ENCODE measurements around the gene FGGY.

Gene FGGY

GRCh38 chr1:59384443-59384842, 87.5 kb downstream of the FGGY start:
- DNase-seq (ENCODE audit: low read depth, low spot score), result no peak

DNA sequence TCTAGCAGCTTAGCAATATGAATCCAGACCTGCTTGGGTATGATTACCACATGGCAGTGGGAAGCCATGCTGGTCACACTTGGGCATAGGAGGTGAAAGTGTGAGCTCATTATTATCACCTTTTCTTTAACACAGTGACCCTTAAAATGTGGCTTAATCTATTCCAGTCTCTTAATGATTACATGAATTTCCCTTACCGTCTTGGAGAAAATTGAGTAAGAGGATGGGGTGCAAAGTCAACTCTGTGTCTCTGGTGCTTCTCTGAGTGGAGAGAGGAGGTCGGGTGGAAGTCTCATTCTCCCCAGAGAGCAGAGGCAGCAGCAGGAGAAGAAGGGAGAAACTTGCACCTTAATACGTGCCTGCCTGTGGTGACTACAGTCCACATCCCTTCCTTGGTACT, 91.3 kb downstream of the FGGY start:
- no peak for DNase-seq (ENCODE audit: low read depth, low spot score)

DNA sequence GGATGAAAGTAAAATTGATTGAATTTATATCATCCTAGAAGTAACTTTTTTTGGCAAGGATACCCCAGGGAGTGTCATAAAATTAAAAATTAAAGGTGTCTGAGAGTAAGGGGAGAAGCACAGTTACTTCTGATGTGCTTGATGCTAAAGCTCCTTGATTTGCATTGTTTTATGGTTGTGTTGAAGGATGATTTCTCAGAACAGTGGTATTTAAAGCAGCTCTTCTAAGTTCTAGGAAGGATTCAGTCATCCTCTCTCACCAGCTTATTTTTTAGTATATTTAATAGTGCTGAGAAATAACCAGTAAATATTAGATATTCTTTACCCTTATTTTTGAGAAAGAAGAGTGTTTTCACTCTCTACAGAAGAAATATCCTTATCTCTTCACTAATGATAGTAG, 93.0 kb downstream of the FGGY start:
- no peak for DNase-seq (ENCODE audit: low read depth, low spot score)

GRCh38 chr1:59390307-59390706, 93.4 kb downstream of the FGGY start:
- DNase-seq (ENCODE audit: low read depth, low spot score), result no peak

DNA sequence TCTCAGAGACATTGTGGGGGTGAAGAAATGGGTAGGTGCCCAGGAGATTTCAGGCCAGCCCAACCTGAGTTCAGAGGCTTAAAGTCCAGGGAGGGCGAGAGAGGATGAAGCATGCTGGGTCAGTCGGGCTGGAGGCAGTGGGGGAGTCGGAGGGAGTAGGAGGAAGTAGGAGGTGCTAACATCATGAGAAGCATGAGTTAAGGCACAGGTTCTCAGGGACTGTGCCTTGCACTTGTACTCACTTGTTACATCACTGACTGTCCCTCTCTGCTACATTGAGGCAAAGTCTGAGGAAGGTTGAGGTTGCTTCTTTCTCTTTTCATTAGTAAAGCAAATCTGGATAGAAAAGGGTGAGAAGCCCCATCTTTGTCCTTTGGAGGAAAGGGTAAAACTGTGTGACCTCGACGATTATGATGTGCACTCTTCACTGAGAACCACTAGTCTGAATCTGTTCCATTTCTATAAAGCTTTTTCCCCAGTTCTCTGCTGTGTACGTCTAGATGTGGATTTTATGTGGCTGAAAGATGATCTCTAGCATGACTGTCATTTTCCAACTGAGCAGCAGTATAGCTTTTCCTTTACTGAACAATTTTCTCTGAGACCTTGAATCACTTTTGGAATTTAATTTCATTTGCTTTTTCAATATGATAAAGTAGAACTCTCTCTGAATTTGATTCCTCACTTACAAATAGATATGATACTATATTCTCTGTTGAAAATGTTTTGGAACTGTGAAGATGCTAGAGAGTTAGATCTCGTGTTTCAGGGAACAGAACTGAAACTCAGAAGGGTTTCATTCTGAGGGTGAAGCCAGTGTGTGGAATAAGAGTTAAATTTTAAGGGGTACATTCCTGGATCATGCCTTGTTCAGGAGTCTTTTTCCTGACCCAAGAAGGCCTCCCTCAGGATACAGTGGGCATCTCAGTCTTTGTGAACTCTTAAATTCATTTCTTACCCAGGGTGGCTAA, 94.6 kb downstream of the FGGY start:
- no peak for DNase-seq (ENCODE audit: low read depth, low spot score)

DNA sequence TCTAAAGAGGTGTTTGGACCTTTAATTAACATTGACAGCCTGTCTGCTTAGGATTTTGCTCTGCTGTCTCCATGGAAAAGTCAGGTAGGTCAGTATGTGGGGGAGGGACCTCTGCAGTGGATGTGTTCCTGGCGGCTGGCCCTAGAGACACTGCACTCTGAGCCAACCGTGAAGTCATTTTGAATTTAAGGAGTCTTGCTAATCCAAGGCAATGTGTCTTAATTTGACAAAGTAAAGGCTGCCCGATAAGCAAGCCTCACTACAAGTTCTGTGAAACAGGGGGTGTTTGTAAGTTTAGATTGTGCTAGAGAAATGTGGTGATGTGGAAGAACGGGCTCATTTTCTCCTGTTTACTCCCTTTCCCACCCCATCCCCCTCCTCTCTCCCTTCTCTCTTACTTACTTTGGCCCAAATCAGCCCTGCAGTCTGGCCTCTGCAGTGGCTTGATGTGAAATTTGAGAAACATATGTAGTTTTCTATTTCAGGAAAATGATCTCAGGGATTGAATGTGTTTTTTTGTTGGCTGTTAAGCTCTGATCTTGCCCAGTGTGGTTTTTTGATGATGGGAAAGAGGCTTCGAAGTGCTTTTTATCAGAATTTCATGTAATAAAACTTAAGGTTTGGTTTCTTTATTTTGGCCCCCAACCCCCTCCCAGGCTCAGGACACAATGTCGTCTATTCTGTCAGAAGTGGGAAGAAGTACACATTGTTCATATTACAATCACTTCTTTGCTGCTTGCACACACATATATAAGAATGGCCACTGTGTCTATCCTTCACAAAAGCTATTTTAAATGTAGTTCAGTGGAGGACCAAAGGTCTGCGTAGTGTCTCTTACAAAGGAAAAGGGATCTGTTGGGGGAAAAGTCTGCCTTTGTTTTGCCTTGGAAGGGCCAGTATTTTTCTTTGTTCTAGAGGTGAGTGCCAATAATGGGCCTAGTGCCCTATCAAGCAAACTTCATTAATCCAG, 96.6 kb downstream of the FGGY start:
- peak; percentile 87 for DNase-seq (ENCODE audit: low read depth, low spot score)

GRCh38 chr1:59394706-59395425, 98.0 kb downstream of the FGGY start:
- no peak for DNase-seq (ENCODE audit: low read depth, low spot score)

GRCh38 chr1:59396387-59396786, 99.5 kb downstream of the FGGY start:
- DNase-seq (ENCODE audit: low read depth, low spot score), result no peak

GRCh38 chr1:59397139-59397858, 100.4 kb downstream of the FGGY start:
- no peak for DNase-seq (ENCODE audit: low read depth, low spot score)

DNA sequence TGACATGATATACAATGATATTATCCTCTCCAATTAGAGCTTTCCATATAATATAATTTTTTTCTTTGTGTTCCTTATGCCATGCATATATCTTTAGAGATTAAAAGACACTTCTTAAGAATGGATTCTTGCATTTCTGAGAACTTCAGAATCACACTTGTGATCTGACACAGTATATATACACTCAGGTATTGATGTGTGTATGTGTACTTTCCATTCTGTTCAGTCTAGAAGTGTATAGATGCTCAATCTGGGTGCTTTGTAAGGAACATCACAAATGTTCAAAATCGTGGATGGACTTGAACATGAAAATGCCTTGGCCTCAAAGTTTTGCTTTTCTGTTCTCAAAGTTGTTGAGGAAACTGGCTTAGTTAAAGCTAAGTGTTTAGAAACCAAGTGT, 102.7 kb downstream of the FGGY start:
- no peak for DNase-seq (ENCODE audit: low read depth, low spot score)

GRCh38 chr1:59401581-59401980, 104.7 kb downstream of the FGGY start:
- no peak for DNase-seq (ENCODE audit: low read depth, low spot score)

DNA sequence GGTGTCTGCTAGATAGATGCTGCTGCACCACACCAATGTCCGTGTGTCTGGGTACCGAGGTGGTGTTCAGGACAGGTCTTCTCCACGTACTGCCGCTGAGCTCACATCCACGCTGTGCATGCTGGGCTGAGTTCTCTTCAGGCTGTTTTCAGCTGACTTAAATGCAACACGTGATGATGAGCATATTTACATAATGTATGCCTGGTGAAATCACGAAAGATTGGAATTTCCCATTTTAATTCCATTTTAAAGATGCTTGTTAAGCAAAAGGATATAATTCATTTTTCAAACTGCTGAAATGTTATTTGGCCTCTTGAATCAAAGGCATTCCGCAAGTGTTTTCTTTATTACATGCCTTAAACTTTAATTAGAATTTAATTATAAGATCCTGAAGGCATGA, 107.9 kb downstream of the FGGY start:
- no peak for DNase-seq (ENCODE audit: low read depth, low spot score)

- no peak for DNase-seq (ENCODE audit: low read depth, low spot score)
Observed at GRCh38 chr1:59406437-59407164, 109.7 kb downstream of the FGGY start.

DNA sequence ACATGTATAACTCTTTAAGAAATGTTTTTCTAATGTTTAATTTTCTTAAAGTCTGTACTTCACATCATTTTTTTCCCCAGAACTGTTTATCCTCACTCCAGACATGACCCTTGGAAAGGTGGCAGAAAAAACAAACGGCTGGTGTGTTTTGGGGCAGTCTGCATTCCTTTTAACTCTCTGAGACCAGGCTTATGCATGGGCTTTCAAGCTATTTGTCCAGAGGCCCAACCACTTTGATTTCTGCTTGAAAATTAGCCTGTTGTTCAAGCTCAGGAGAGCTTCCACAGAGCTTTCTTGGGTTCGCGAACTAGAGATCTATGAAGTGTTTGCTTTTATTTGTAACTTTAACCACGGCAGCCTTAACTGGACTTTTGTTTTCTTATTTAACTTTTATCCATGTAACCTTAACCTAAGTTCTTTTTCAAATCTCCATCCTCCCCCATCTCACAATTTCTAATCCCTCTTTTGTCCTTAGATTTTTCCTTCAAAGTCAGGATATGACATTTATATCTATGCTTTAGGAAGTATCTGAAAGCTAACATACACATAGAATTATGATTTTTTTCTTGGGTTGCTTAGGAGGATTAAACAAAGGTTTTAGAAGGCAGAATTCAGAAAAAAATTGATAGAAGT, 111.8 kb downstream of the FGGY start:
- DNase-seq (ENCODE audit: low read depth, low spot score), result no peak

DNA sequence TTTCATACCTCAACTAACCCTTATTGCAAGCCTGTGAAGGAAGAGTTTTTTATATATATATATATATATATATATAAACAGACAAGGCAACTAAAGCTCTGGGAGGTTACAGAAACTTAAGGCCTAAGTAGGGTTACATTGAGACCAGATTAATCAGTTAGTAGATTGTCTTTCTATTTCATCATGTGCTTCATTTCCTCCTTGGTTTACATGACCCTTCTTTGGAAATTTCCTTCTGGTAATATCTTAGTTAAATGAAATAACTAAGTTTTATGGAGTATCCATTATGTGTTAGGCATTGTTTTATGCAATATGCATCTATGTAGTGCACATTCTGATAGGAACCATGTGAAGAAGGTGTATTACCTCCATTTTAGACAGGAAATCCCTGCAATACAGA, 112.7 kb downstream of the FGGY start:
- DNase-seq (ENCODE audit: low read depth, low spot score), result no peak

DNA sequence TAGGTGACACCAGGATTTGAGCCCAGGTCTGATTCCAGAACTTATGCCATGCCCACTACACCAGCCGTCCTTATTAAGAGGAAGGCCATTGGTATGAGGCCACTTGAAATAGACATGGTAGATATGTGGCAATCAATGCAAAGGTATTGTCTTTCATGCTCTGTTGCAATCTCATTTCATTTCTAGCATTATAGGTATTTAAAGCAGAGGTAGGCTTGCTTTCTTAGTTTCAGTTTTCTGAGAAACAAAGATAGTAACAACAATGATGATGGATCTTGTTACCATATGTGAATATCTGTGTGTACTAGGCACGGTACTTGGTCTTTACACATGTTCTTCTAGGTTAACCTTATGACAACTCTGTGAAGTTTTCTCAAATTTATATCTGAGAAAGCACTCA, 113.1 kb downstream of the FGGY start:
- DNase-seq (ENCODE audit: low read depth, low spot score), result no peak

GRCh38 chr1:59410457-59410856, 113.6 kb downstream of the FGGY start:
- no peak for DNase-seq (ENCODE audit: low read depth, low spot score)

- DNase-seq (ENCODE audit: low read depth, low spot score), result no peak
Observed at GRCh38 chr1:59411147-59411546, 114.3 kb downstream of the FGGY start.

GRCh38 chr1:59412718-59413326, 115.9 kb downstream of the FGGY start:
- no peak for DNase-seq (ENCODE audit: low read depth, low spot score)
